Hepatocyte (in vitro differentiated cells): Measurements from ENCODE around the gene FOXN3. TPM values are rescaled to one million over a fixed set of nuclear protein-coding genes. Genes with fewer than 3 reads are reported as not detected.
A peak's percentile ranks its signal among the peaks of the same experiment; 100 is the strongest.

Source experiments
- DNase-seq: peaks from one replicate; pipeline ENCODE4 v3.0.0-alpha.2; 2016; ENCODE audit warnings: low spot score
- H2AFZ ChIP-seq: fragments of 200-600 bp; sonication (generic); 2 replicates; pipeline ENCODE4 v1.6.0; 2016; ENCODE audit warnings: antibody characterized with exemption, mild to moderate bottlenecking
- H3K27ac ChIP-seq: fragments of 200-600 bp; sonication (generic); 2 replicates; pipeline ENCODE4 v1.5.1; 2016; ENCODE audit warnings: mild to moderate bottlenecking
- H3K27me3 ChIP-seq: fragments of 200-600 bp; sonication (generic); 2 replicates; pipeline ENCODE4 v1.6.1; 2016
- H3K36me3 ChIP-seq: fragments of 200-600 bp; sonication (generic); replicated peaks from 2 replicates; pipeline ENCODE4 v1.5.1; 2016; ENCODE audit warnings: low read depth; ENCODE audit not compliant: insufficient read depth
- H3K4me1 ChIP-seq: fragments of 200-600 bp; sonication (generic); 2 replicates; pipeline ENCODE4 v1.5.1; 2016; ENCODE audit warnings: mild to moderate bottlenecking, moderate library complexity; ENCODE audit not compliant: insufficient read depth
- H3K4me2 ChIP-seq: fragments of 200-600 bp; sonication (generic); 2 replicates; pipeline ENCODE4 v1.6.0; 2016
- H3K4me3 ChIP-seq: fragments of 200-600 bp; sonication (generic); 2 replicates; pipeline ENCODE4 v1.5.1; 2016; ENCODE audit warnings: mild to moderate bottlenecking
- H3K79me2 ChIP-seq: fragments of 200-600 bp; sonication (generic); 2 replicates; pipeline ENCODE4 v1.6.0; 2017; ENCODE audit warnings: mild to moderate bottlenecking
- H3K9me2 ChIP-seq: fragments of 200-600 bp; sonication (generic); replicated peaks from 2 replicates; pipeline ENCODE4 v1.6.0; 2017; ENCODE audit warnings: mild to moderate bottlenecking; ENCODE audit not compliant: insufficient read depth
- H3K9me3 ChIP-seq: fragments of 200-600 bp; sonication (generic); 2 replicates; pipeline ENCODE4 v1.5.1; 2016; ENCODE audit warnings: low read depth, mild to moderate bottlenecking
- H4K20me1 ChIP-seq: fragments of 200-600 bp; sonication (generic); 2 replicates; pipeline ENCODE4 v1.6.0; 2016; ENCODE audit warnings: mild to moderate bottlenecking; ENCODE audit not compliant: insufficient read depth, poor library complexity, severe bottlenecking
- CTCF ChIP-seq: fragments of 200-600 bp; sonication (generic); IDR thresholded peaks from 2 replicates; pipeline ENCODE4 v1.5.1; 2016; ENCODE audit warnings: antibody characterized with exemption, mild to moderate bottlenecking; ENCODE audit not compliant: poor library complexity
- EZH2 ChIP-seq: fragments of 200-600 bp; sonication (generic); IDR thresholded peaks from 2 replicates; pipeline ENCODE4 v1.6.1; 2016; ENCODE audit warnings: antibody characterized with exemption, mild to moderate bottlenecking, borderline replicate concordance
- EZH2phosphoT487 ChIP-seq: fragments of 200-600 bp; sonication (generic); IDR thresholded peaks from one replicate; pipeline ENCODE4 v1.6.1; 2018; ENCODE audit warnings: antibody characterized with exemption, mild to moderate bottlenecking, low read depth, moderate library complexity; ENCODE audit not compliant: unreplicated experiment, severe bottlenecking
- WGBS: methylation state at CpG from one replicate; pipeline ENCODE4 v1.1.6; 2016; ENCODE audit warnings: low lambda C conversion rate; ENCODE audit errors: missing lambda C conversion rate; 5-methylcytosine and 5-hydroxymethylcytosine counted together
- polyA plus RNA-seq: library from polyadenylated mRNA; unstranded; fragments of >200 nt; fragmentation: Nextera tagmentation; extraction: Ambion mirVana; gene quantifications from 2 replicates; pipeline ENCODE4 v1.2.1, GENCODE V29; 2016
- total RNA-seq: library from RNA; depleted of rRNA; stranded (reverse); fragments of >200 nt; gene quantifications from 2 replicates; pipeline ENCODE4 v1.2.3, GENCODE V29; 2014

Gene FOXN3
- total and polyA plus RNA-seq, 2 experiments from 2014 or later, result 42.2 to 47.6 TPM

GRCh38 chr14:89185919-89186855 is 230.8 kb downstream of the FOXN3 start:
- peak overlapping the region; percentile 8 for H3K4me2 ChIP-seq
- no peak overlapping the region for H2AFZ ChIP-seq
- WGBS, result 66% methylated on average over 13 of the region's 13 CpGs
- H4K20me1 ChIP-seq, result no peaks in the 10 kb centered on the region
- TF ChIP-seq EZH2, result no peak
- no peak for TF ChIP-seq EZH2phosphoT487
- TF ChIP-seq CTCF, result no peak
- no peaks in the 10 kb centered on the region for H3K9me2 ChIP-seq
- H3K4me3 ChIP-seq, result no peak overlapping the region
- no peaks in the 10 kb centered on the region for H3K27me3 ChIP-seq
- no peaks in the 10 kb centered on the region for H3K36me3 ChIP-seq
- H3K4me1 ChIP-seq, result peaks cover 26% of the 10 kb centered on the region
- H3K9me3 ChIP-seq, result no peaks in the 10 kb centered on the region
- DNase-seq, result peak; percentile 68
- H3K79me2 ChIP-seq, result peaks cover 9% of the 10 kb centered on the region
- H3K27ac ChIP-seq, result peak overlapping the region; percentile 32

GRCh38 chr14:89184952-89185351 is 232.1 kb downstream of the FOXN3 start:
- Histone ChIP-seq H3K9me3 (no peaks in the 10 kb centered on the region), H3K4me2 (no peak overlapping the region), H3K4me3 (no peak overlapping the region), H4K20me1 (no peaks in the 10 kb centered on the region), H3K36me3 (no peaks in the 10 kb centered on the region), H3K27ac (no peak overlapping the region), H3K9me2 (no peaks in the 10 kb centered on the region), H2AFZ (no peak overlapping the region), H3K4me1 (peaks cover 26% of the 10 kb centered on the region), H3K27me3 (no peaks in the 10 kb centered on the region), H3K79me2 (peaks cover 8% of the 10 kb centered on the region)
- 89% methylated on average over 4 of the region's 4 CpGs for WGBS
- no peak for DNase-seq
- no peak for TF ChIP-seq EZH2phosphoT487
- no peak for TF ChIP-seq EZH2
- no peak for TF ChIP-seq CTCF

- H3K27ac ChIP-seq, result no peak overlapping the region
- no peak overlapping the region for H2AFZ ChIP-seq
- H3K36me3 ChIP-seq, result no peaks in the 10 kb centered on the region
- H3K9me2 ChIP-seq, result no peaks in the 10 kb centered on the region
- no peaks in the 10 kb centered on the region for H3K9me3 ChIP-seq
- no peak overlapping the region for H3K4me3 ChIP-seq
- 92% methylated on average over 5 of the region's 5 CpGs for WGBS
- no peaks in the 10 kb centered on the region for H3K27me3 ChIP-seq
- no peak for DNase-seq
- no peak overlapping the region for H3K4me2 ChIP-seq
- H4K20me1 ChIP-seq, result no peaks in the 10 kb centered on the region
- TF ChIP-seq EZH2phosphoT487, result no peak
- no peak for TF ChIP-seq EZH2
- no peak for TF ChIP-seq CTCF
- peaks cover 8% of the 10 kb centered on the region for H3K79me2 ChIP-seq
- peaks cover 21% of the 10 kb centered on the region for H3K4me1 ChIP-seq
Measured at GRCh38 chr14:89182326-89182725, 234.7 kb downstream of the FOXN3 start.
